BJ (cell line): ENCODE data around the gene GALNT17. TPM values are rescaled to one million over a fixed set of nuclear protein-coding genes. Genes with fewer than 3 reads are reported as not detected.
"Not testable (repeated sequence)": the region's sequence is repeated elsewhere in the genome, so short reads cannot be mapped to it uniquely, and the experiment has no call there.

Experiments
- CTCF ChIA-PET: fragments of 350-600 bp; formaldehyde crosslinking; extraction: SDS; loops from one replicate; lab custom pipeline; 2021; ENCODE audit warnings: antibody characterized with exemption, inconsistent platforms; lab: Yijun Ruan, JAX
- POLR2A ChIA-PET: fragments of 300-600 bp; sonication (Branson Sonifier 250); formaldehyde crosslinking; extraction: SDS; loops from one replicate; lab custom pipeline; 2021; ENCODE audit warnings: antibody characterized with exemption; lab: Charles Lee
- DNase-seq: peaks from one replicate; pipeline ENCODE4 v3.0.0-alpha.2; 2011; ENCODE audit warnings: low read depth
- H3K27me3 ChIP-seq: 2 replicates; pipeline ENCODE4 v1.6.0; 2011; ENCODE audit warnings: low read length; ENCODE audit not compliant: control insufficient read depth, insufficient read depth
- H3K36me3 ChIP-seq: 2 replicates; pipeline ENCODE4 v1.5.1; 2011; ENCODE audit warnings: low read length; ENCODE audit not compliant: control insufficient read depth, insufficient read depth
- H3K4me3 ChIP-seq: 2 replicates; pipeline ENCODE4 v1.5.1; 2011; ENCODE audit warnings: low read depth, mild to moderate bottlenecking, control low read depth, low read length
- polyA plus RNA-seq: library from polyadenylated mRNA; depleted of rRNA; stranded (reverse); fragments of >200 nt; gene quantifications from 2 replicates; pipeline ENCODE4 v1.2.3, GENCODE V29; 2011
- TF ChIP-seq, protein P1 (sequence below): IDR thresholded peaks from 2 replicates; pipeline ENCODE4 v1.5.1; 2011; ENCODE audit warnings: low read depth, mild to moderate bottlenecking, control low read depth, inconsistent platforms, low read length, moderate library complexity; ENCODE audit not compliant: insufficient read depth

The GALNT17 gene
- polyA plus RNA-seq, 1 experiment, result not detected

DNA sequence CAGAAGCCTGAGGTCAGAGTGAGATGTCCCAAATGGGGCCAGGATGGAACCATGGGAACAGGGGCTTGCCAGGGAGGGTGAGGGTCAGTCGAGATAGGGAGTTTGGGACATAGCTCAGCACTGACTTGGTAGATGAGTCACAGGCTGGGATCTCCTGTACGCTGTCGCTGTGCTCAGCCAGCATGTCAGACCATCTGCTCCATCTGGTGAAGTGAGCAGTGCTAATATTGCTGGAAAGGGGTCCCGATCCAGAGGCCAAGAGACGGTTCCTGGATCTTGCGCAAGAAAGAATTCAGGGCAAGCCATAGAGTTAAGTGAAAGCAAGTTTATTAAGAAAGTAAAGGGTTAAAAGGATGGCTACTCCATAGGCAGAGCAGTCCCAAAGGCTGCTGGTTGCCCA, 505.6 kb downstream of the GALNT17 start:
- Histone ChIP-seq H3K36me3 (no peaks in the 10 kb centered on the region), H3K27me3 (no peaks in the 10 kb centered on the region), H3K4me3 (no peak overlapping the region)
- ChIA-PET POLR2A (no interaction called here), CTCF (no interaction called here)
- TF ChIP-seq, protein P1, sequence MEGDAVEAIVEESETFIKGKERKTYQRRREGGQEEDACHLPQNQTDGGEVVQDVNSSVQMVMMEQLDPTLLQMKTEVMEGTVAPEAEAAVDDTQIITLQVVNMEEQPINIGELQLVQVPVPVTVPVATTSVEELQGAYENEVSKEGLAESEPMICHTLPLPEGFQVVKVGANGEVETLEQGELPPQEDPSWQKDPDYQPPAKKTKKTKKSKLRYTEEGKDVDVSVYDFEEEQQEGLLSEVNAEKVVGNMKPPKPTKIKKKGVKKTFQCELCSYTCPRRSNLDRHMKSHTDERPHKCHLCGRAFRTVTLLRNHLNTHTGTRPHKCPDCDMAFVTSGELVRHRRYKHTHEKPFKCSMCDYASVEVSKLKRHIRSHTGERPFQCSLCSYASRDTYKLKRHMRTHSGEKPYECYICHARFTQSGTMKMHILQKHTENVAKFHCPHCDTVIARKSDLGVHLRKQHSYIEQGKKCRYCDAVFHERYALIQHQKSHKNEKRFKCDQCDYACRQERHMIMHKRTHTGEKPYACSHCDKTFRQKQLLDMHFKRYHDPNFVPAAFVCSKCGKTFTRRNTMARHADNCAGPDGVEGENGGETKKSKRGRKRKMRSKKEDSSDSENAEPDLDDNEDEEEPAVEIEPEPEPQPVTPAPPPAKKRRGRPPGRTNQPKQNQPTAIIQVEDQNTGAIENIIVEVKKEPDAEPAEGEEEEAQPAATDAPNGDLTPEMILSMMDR, result no peak
- no peak for DNase-seq

DNA sequence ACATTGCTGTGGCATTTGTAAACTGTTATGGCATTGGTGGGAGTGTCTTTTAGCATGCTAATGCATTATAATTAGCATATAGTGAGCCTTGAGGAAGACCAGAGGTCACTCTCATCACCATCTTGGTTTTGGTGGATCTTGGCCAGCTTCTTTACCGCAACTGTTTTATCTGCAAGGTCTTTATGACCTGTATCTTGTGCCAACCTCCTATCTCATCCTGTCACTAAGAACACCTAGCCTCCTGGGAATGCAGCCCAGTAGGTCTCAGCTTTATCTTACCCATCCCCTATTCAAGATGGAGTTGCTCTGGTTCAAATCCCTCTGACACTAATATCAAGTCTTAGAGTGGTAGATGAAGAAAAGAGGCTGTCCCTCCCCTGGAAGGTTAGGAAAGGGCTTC, 506.2 kb downstream of the GALNT17 start:
- DNase-seq, result no peak
- ChIA-PET POLR2A (no interaction called here), CTCF (no interaction called here)
- H3K36me3 ChIP-seq, result no peaks in the 10 kb centered on the region
- no peak overlapping the region for H3K4me3 ChIP-seq
- H3K27me3 ChIP-seq, result no peaks in the 10 kb centered on the region
- TF ChIP-seq, protein P1, result no peak

DNA sequence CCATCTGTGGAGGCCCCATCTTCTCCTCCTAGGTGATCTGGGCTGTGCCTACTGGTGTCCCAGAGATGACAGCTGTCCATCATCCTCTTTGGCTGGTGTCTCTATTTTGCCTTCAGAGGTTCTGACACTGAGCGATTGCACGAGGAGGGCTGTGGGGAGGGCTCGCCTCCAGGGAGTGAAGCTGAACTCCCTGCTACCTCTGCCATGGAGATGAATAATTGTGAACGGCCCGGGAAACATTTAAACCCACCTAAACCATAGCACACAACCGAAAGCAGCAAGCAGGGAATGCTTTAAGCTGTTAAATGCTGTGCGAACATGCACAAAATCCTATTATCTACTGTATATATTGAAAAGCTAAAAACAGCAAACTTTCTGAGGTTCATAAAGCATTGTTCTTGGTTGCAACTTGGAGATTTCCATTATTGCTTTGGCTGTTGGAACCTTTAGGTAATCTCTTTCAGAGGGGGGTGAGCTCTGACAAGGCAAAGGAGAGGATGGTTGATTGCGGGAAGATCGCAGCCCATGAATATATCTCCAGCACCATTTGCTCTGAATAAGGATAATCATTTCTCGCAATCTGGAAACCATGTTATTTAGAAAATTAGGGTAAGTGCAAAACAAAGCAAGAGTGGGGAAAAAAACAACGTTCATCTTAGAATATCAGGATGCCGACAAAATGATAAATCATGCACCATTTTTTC, 507.6 kb downstream of the GALNT17 start:
- POLR2A ChIA-PET, result no interaction called here
- no peak overlapping the region for H3K4me3 ChIP-seq
- TF ChIP-seq, protein P1, result no peak
- CTCF ChIA-PET, result no interaction called here
- no peaks in the 10 kb centered on the region for H3K36me3 ChIP-seq
- H3K27me3 ChIP-seq, result no peaks in the 10 kb centered on the region
- no peak for DNase-seq

DNA sequence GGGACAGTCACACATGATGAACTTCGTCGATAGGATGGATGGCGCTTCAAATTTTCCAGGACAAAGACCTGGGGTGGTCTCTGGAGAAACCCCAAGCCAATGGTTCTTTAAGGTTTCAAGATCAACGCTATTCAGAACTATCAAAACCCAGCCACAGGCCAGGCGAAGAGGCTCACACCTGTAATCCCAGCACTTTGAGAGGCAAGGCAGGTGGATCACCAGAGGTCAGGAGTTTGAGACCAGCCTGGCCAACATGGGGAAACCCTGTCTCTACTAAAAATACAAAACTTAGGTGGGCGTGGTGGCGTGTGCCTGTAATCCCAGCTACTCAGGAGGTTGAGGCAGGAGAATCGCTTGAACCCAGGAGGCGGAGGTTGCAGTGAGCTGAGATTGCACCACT, 511.1 kb downstream of the GALNT17 start:
- DNase-seq, POLR2A ChIA-PET, H3K27me3 ChIP-seq, CTCF ChIA-PET, H3K36me3 ChIP-seq, H3K4me3 ChIP-seq: not testable (repeated sequence)

DNA sequence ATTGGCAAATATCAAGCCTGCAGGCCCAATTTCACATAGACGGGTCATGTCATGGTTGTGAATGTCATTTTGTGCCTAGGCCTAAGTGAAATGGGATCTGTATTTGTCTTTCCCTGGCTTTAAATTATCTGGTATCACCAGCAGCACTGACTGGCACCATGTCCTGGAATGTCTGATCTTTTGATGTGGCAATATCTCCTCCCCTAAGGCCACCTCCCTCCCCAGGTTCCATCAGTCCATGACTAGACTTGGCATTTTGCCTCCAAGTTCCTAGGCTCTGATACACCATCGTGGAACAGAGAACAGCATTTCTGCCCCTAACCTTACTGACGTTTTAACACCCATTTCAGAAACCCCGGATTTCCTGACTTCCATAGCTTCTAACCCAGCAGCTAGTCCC, 513.9 kb downstream of the GALNT17 start:
- Histone ChIP-seq H3K27me3 (no peaks in the 10 kb centered on the region), H3K36me3 (no peaks in the 10 kb centered on the region), H3K4me3 (no peak overlapping the region)
- TF ChIP-seq, protein P1, result no peak
- ChIA-PET POLR2A (no interaction called here), CTCF (no interaction called here)
- DNase-seq, result no peak

DNA sequence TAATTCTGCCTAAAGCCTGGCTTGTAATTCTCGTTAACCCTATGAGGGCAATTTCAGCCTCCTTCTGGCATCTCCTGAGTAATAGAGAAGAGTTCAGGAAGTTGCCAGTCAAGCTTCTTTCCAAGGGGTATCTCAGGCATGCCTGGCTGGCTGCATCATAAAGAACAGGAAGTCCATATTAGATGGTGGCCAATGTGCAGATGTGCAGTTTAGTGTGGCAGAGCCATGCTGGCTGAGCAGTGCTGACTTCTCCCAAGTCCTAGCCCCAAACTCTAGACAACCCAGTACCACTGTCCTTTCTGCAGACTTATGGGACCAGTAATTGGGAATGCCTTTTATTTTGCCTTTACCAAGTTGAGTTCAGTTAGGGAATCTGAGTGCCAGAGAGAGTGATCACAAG, 517.9 kb downstream of the GALNT17 start:
- TF ChIP-seq, protein P1, result no peak
- ChIA-PET POLR2A (no interaction called here), CTCF (no interaction called here)
- H3K36me3 ChIP-seq, result no peaks in the 10 kb centered on the region
- no peak overlapping the region for H3K4me3 ChIP-seq
- no peaks in the 10 kb centered on the region for H3K27me3 ChIP-seq
- DNase-seq, result no peak
